ENCODE data around the gene CNGB1. TPM values are rescaled to one million over a fixed set of nuclear protein-coding genes. Genes with fewer than 3 reads are reported as not detected.
"Not testable (repeated sequence)": the region's sequence is repeated elsewhere in the genome, so short reads cannot be mapped to it uniquely, and the experiment has no call there.

Gene CNGB1
- polyA plus RNA-seq, 1 donor: 0.02 TPM

- no peak for DNase-seq
Measured at GRCh38 chr16:57889111-57889510, 81.8 kb downstream of the CNGB1 start.

DNA sequence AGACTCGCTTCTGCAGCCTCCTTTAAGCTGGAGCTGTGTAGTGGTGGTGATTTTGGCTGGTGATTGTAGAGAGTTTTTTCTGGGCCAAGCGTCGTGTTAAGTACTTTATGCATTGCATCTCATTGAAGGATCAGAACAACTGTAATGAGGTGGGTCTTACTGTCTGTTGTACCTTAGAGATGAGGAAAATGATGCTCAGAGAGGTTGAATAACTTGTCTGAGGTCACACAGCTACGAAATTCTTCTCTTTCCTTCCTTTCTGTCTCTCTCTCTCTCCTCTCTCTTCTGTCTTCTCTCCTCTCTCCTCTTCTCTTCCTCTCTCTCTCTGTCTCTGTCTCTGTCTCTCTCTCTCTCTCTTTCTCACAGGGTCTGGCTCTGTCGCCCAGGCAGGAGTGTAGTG lies 82.8 kb downstream of the CNGB1 start:
- DNase-seq: no peak

GRCh38 chr16:57887711-57888110 lies 83.2 kb downstream of the CNGB1 start:
- DNase-seq: no peak

GRCh38 chr16:57886427-57886826 lies 84.5 kb downstream of the CNGB1 start:
- no peak for DNase-seq

GRCh38 chr16:57884655-57885133 lies 86.2 kb downstream of the CNGB1 start:
- no peak for DNase-seq

DNA sequence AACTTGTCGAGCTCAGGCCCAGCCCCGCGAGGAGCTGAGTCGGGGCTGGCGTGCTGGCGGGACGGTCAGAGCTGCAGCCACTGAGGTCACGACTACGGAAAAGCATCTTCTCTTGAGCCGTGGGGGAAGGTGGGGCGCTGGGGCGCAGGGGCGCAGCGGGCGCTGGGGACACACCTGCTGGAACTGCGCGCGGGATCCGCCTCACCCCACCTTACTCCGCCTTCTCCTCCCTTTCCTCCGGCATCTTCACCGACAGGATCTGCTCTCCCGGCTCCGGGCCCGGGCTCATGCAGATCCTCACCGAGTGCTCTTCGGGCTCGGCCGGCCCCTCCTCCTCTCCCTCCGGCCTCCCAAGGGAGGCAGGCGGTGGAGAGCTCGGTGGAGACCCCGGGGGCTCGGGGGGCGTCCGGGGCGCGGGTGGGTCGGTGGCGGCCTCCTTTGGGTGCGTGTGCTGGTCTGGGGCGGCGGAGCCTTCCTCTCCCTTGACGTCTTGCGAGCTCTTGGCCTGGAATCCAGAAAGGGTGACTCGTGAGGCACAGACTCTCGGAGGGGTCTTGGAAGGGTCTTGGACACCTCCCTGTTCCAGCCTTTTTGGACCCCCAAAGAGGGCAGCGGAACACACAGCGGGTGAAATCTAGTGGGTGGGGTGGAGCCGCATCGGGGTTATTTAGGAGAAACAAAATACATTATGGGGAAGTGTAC lies 86.8 kb downstream of the CNGB1 start:
- DNase-seq: no peak

- no peak for DNase-seq
Measured at GRCh38 chr16:57883480-57883879, 87.4 kb downstream of the CNGB1 start.

DNA sequence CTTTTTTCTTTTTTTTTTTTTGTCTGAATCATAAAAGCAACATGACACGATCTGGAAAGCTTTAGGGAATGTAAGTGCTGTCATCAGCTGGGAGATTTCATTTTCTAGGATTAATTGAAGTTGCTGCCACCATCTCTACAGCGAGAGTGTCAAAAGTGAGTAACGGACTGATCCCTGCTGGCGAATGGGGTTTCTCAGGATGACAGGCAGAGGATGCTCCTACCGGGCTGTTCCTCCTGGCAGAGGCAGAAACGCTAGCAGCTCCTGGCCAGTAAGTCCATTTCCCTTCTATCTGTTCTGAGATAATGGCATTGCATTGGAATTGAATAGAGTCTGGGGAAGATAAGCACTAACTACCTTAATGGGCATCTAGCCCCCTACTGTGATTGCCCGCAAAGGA lies 88.1 kb downstream of the CNGB1 start:
- DNase-seq: no peak

- DNase-seq: no peak
Measured at GRCh38 chr16:57882206-57882605, 88.7 kb downstream of the CNGB1 start.

DNA sequence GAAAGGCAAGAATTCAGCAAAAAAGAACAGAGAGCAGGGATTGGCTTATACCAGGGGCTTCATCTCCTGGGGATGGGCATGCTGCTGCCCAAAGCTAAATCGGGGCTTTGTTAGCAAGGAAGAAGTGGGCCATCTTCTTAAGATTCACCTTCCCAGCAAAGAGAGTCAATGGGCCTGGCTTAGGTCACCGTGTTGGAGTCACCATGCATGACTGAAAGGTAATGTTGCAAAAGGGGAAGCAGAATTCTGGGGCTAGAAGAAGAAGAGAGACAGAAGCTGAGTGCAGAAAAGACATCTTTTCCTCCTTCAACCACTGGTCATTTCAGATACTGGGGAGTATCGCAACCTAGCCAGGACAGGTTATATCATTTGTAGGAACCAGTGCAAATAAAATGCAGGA lies 92.3 kb downstream of the CNGB1 start:
- DNase-seq: no peak

DNA sequence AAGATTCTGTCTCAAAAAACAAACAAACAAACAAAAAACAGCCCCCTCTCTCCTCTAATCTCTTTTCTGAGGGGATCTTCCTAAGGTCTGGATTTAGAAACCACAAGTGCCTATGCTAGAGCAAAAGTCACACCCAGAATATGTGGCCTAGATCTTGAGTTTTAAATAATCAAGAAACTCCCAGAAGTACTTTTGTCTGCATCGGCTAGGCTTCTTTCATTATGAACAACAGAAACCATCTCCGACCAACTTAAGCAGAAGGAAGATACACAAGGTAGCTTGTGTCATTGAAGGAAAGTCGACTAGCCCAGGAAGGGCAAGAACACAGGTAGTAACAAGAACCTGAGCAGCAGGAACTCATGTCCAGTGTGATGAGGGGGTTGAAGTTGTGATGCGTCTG lies 94.7 kb downstream of the CNGB1 start:
- no peak for DNase-seq

DNA sequence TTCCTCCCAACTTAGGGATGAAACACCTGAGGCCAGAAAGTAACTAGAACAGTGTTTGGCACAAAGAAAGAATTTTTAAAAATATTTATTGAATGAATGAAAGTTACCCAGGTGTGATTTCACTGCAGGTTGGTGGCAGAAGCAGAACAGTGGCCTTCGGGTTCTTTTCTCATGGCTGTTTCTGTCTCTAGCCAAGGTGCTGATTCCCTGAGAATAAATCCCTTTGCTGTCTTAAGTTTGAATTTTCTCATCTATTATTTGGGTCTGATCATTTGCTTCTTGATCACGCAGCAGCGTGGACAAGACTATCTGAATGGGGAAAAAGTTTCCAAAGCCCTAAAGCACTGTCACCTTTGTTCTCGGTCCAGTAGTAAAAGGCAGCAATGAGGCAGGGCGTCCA lies 95.6 kb downstream of the CNGB1 start:
- DNase-seq: no peak

- no peak for DNase-seq
Measured at GRCh38 chr16:57873218-57873617, 97.7 kb downstream of the CNGB1 start.

- DNase-seq: not testable (repeated sequence)
Measured at GRCh38 chr16:57872764-57873163, 98.2 kb downstream of the CNGB1 start.

GRCh38 chr16:57871456-57871855 lies 99.5 kb downstream of the CNGB1 start:
- DNase-seq: no peak

DNA sequence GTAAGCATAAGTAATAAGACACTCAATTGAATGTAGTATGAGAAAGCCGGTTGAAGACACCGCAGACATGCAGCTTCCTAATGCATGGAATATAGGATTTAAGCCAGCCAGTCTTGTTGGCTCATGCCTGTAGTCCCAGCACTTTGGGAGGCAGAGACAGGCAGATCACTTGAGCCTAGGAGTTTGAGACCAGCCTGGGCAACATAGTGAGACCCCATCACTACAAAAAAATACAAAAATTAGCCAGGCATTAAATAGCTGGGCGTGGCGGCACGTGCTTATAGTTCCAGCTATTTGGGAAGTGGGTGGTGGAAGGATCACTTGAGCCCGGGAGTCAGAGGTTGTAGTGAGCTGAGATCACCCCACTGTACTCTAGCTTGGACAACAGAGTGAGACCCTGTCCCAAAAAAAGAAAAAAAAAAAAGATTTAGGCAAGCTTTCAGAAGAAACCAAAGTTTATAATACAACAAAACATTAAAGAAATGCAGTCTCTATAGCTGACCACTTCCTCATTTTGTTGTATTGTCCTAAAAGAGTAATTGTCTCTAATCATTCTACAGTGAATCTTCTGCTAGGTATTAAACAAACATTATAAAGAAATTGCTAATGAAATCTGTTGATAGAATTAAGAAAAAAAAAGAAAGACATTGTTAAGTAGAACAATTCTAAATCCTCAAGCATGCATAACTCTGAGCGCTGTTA lies 100.0 kb downstream of the CNGB1 start:
- no peak for DNase-seq

- no peak for DNase-seq
Measured at GRCh38 chr16:57868913-57869520, 101.9 kb downstream of the CNGB1 start.

DNA sequence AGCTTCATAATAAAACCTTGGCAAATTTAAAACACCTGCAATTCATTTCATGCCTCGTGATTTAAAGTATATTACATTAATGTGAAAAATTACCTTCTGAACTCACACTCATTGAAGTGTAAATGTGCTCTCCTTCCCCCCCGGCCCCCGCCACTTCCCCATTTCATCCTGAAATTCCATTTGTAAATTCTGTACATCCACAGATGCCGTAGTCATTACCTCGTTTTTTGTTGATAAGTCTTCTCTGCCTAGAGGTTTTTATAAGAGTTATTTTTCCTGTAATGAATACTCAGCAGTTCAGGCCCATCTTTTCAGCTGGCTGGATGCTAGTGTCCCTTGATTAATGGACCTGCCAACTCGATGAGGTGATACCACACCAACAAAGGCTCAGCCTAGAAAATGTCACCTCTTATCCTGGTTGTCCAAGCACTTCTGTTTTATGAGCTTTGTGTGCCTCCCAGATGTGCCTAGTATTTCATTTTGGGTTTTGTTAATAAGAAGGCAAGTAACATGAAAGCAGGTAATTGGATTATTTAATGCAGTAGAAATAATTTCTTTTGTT lies 103.8 kb downstream of the CNGB1 start:
- DNase-seq: peak; percentile 61

DNA sequence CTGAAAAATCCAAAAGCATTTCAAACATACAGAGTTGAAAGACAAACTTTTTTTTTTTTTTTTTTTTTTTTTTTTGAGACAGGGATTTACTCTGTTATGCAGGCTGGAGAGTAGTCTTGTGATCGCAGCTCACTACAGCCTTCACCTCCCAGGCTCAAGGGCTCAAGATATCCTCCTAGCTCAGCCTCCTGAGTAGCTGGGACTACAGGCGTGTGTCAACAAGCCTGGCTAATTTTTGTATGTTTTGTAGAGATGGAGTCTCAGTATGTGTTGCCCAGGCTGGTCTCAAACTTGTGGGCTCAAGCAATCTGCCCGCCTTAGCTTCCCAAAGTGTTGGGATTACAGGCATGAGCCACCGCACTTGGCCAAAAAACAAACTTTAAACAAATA lies 104.4 kb downstream of the CNGB1 start:
- DNase-seq: no peak

GRCh38 chr16:57865746-57866528 lies 105.0 kb downstream of the CNGB1 start:
- no peak for DNase-seq

GRCh38 chr16:57863434-57864160 lies 107.3 kb downstream of the CNGB1 start:
- peak; percentile 65 for DNase-seq

Data from left kidney (tissue), 2 donors.